BLaER1 treated with 17β-estradiol and CSF1 and Interleukin-3, amounts not matched to agents 10 nM and 100 nM (cell line): ENCODE results near the gene HDAC7.
"Not testable (repeated sequence)": the region's sequence is repeated elsewhere in the genome, so short reads cannot be mapped to it uniquely, and the experiment has no call there.

Experiments
- H3K27ac ChIP-seq, 11 experiments: shearing (Covaris generic); formaldehyde crosslinking; 2 replicates each; pipeline ENCODE4 v1.8.1; 2022
- H3K27me3 ChIP-seq, 11 experiments: shearing (Covaris generic); formaldehyde crosslinking; 2 replicates each; pipeline ENCODE4 v1.8.1; 2022
- H3K36me3 ChIP-seq, 11 experiments: shearing (Covaris generic); formaldehyde crosslinking; 2 replicates each; pipeline ENCODE4 v1.8.1; 2022
- H3K4me1 ChIP-seq, 10 experiments: shearing (Covaris generic); formaldehyde crosslinking; 2 replicates each; pipeline ENCODE4 v1.8.1; 2022
- H3K4me2 ChIP-seq, 11 experiments: shearing (Covaris generic); formaldehyde crosslinking; 2 replicates each; pipeline ENCODE4 v1.8.1; 2022
- H3K4me3 ChIP-seq, 10 experiments: shearing (Covaris generic); formaldehyde crosslinking; 2 replicates each; pipeline ENCODE4 v1.8.1; 2022
- H3K9ac ChIP-seq, 11 experiments: shearing (Covaris generic); formaldehyde crosslinking; 2 replicates each; pipeline ENCODE4 v1.8.1; 2022
- H3K9me3 ChIP-seq, 11 experiments: shearing (Covaris generic); formaldehyde crosslinking; replicated peaks in 1 of 11; 2 replicates each; pipeline ENCODE4 v1.8.1; 2022
- H4K20me1 ChIP-seq, 11 experiments: shearing (Covaris generic); formaldehyde crosslinking; 2 replicates each; pipeline ENCODE4 v1.8.1; 2022
- Cebpa-rat ChIP-seq, 11 experiments: shearing (Covaris generic); IDR thresholded peaks; 2 replicates each; pipeline ENCODE4 v1.8.1; 2022

Gene HDAC7

DNA sequence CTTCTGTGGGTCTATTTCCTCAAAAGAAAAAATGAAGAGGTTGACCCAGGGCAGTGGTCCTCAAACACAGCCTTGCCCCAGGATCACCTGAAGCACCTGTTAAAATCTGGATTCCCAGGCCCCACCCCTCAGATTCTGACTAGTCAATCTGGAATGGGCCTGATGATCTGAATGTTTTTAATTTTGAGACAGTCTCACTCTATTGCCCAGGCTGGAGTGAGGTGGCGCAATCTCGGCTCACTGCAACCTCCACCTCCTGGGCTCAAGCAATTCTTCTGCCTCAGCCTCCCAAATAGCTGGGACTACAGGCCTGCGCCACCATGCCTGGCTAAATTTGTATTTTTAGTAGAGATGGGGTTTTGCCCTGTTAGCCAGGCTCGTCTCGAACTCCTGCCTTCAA, 4.3 kb downstream of the HDAC7 start:
- TF ChIP-seq Cebpa-rat (IDR thresholded peaks at IDR 0.05): peak in 4 of 11 experiments; percentile 25 to 75 (median 62); a peak in 6 of 22 replicates
- H3K27me3 ChIP-seq, H3K9me3 ChIP-seq: not testable (repeated sequence)
- Histone ChIP-seq H3K4me1 (peaks cover 77 to 86% (median 80%) of the 10 kb centered on the region in 10 experiments), H3K4me3 (peak overlapping the region in 5 of 10 experiments; percentile 19 to 92 (median 85); a peak in 6 of 20 replicates), H3K36me3 (peaks cover 0 to 44% (median 15%) of the 10 kb centered on the region in 11 experiments; a peak in 11 of 22 replicates), H3K4me2 (peak overlapping the region; percentile 90 to 100 (median 99)), H4K20me1 (peaks cover 0 to 81% (median 56%) of the 10 kb centered on the region in 11 experiments; a peak in 16 of 22 replicates), H3K9ac (peak overlapping the region in 9 of 11 experiments; percentile 7 to 98 (median 96); a peak in 7 of 22 replicates), H3K27ac (peak overlapping the region in 10 of 11 experiments; percentile 84 to 98 (median 96); a peak in 19 of 22 replicates)

GRCh38 chr12:47814539-47815170, 5.0 kb downstream of the HDAC7 start:
- peaks cover 0 to 44% (median 15%) of the 10 kb centered on the region in 11 experiments; a peak in 11 of 22 replicates for H3K36me3 ChIP-seq
- H3K4me1 ChIP-seq: peaks cover 85 to 91% (median 87%) of the 10 kb centered on the region in 10 experiments
- peak overlapping the region; percentile 75 to 91 (median 80); a peak in 21 of 22 replicates for H3K9ac ChIP-seq
- peaks cover 0 to 89% (median 64%) of the 10 kb centered on the region in 11 experiments; a peak in 16 of 22 replicates for H4K20me1 ChIP-seq
- no peaks in the 10 kb centered on the region for H3K27me3 ChIP-seq
- TF ChIP-seq Cebpa-rat (IDR thresholded peaks at IDR 0.05): no peak
- peak overlapping the region; percentile 45 to 92 (median 58); a peak in 16 of 20 replicates for H3K4me3 ChIP-seq
- peak overlapping the region; percentile 90 to 100 (median 99) for H3K4me2 ChIP-seq
- H3K27ac ChIP-seq: peak overlapping the region; percentile 84 to 98 (median 96)
- no peaks in the 10 kb centered on the region for H3K9me3 ChIP-seq

- no peak for TF ChIP-seq Cebpa-rat (IDR thresholded peaks at IDR 0.05)
- H4K20me1 ChIP-seq: peaks cover 0 to 90% (median 68%) of the 10 kb centered on the region in 11 experiments; a peak in 16 of 22 replicates
- H3K4me3 ChIP-seq: peak overlapping the region; percentile 45 to 92 (median 58)
- H3K4me1 ChIP-seq: peaks cover 95 to 98% (median 97%) of the 10 kb centered on the region in 10 experiments
- peak overlapping the region; percentile 75 to 91 (median 80) for H3K9ac ChIP-seq
- peak overlapping the region; percentile 90 to 100 (median 99) for H3K4me2 ChIP-seq
- peaks cover 0 to 44% (median 15%) of the 10 kb centered on the region in 11 experiments; a peak in 11 of 22 replicates for H3K36me3 ChIP-seq
- peak overlapping the region; percentile 84 to 98 (median 96) for H3K27ac ChIP-seq
- H3K27me3 ChIP-seq: no peaks in the 10 kb centered on the region
- H3K9me3 ChIP-seq: no peaks in the 10 kb centered on the region
These were observed 6.0 kb downstream of the HDAC7 start for GRCh38 chr12:47813511-47814196.

- no peaks in the 10 kb centered on the region for H3K9me3 ChIP-seq
- H3K9ac ChIP-seq: peak overlapping the region; percentile 75 to 91 (median 80)
- peak overlapping the region; percentile 45 to 92 (median 58) for H3K4me3 ChIP-seq
- peaks cover 0 to 38% (median 15%) of the 10 kb centered on the region in 11 experiments; a peak in 11 of 22 replicates for H3K36me3 ChIP-seq
- peak overlapping the region; percentile 84 to 98 (median 96) for H3K27ac ChIP-seq
- peak overlapping the region; percentile 90 to 100 (median 99) for H3K4me2 ChIP-seq
- peaks cover 97 to 98% (median 98%) of the 10 kb centered on the region in 10 experiments for H3K4me1 ChIP-seq
- H3K27me3 ChIP-seq: no peaks in the 10 kb centered on the region
- H4K20me1 ChIP-seq: peaks cover 0 to 90% (median 68%) of the 10 kb centered on the region in 11 experiments; a peak in 18 of 22 replicates
- TF ChIP-seq Cebpa-rat (IDR thresholded peaks at IDR 0.05): no peak
These were observed 6.7 kb downstream of the HDAC7 start for GRCh38 chr12:47812797-47813510.

DNA sequence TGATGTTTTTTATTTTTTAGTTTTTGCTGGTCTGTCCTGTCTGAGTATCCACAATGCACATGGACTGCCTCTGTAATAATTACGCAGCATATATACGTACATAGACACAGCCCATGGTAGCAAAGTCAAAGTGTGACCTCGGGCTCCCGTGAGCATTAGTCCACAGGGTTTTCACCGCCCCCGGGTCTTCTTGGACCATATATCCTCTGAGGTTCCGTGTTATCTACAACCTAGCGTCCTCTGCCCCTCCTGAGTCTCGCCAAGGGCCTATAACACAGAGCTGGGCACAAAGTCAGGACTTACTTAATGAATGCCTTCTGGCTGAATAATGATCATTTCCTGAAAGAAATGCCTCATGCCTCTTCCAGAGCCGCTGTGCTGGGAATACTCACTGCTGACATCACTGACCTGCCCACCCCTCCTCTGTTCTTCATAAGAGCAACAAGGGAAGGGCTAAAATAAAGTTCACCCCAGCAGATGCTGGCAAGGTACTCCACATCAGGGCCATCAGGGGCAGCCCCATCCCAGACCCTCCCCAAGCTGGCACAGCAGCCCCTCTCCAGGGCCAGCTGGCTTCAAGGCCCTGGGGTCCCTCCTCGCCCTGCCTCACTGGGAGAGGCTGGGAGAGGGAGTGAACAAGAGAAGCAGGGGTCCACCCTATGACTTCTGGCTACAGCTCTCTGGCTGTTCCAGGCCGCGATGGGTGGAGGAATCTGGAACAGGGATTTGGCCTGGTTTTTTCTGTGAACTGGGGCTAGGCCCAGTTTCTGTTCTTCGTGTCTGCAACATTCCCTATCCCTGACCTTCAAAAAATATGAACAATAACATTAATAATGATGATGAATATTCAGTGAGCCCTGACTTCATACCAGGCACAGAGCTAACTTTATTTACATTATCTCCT, 7.9 kb downstream of the HDAC7 start:
- Histone ChIP-seq H3K9me3 (no peaks in the 10 kb centered on the region), H3K36me3 (peaks cover 0 to 32% (median 10%) of the 10 kb centered on the region in 11 experiments; a peak in 11 of 22 replicates), H3K9ac (peak overlapping the region; percentile 75 to 91 (median 80)), H3K4me2 (peak overlapping the region; percentile 90 to 100 (median 99)), H3K4me3 (peak overlapping the region; percentile 45 to 92 (median 58); a peak in 19 of 20 replicates), H3K27me3 (no peaks in the 10 kb centered on the region), H3K27ac (peak overlapping the region; percentile 84 to 98 (median 96)), H4K20me1 (peaks cover 0 to 90% (median 68%) of the 10 kb centered on the region in 11 experiments; a peak in 19 of 22 replicates), H3K4me1 (peaks cover 97 to 98% (median 98%) of the 10 kb centered on the region in 10 experiments)
- TF ChIP-seq Cebpa-rat (IDR thresholded peaks at IDR 0.05): 0 out of 22 replicates have a peak, but pooled peaks of 1 of the 11 experiments have one; percentile 13

GRCh38 chr12:47811072-47811396, 8.7 kb downstream of the HDAC7 start:
- TF ChIP-seq Cebpa-rat (IDR thresholded peaks at IDR 0.05): no peak
- Histone ChIP-seq H3K4me3 (peak overlapping the region in 9 of 10 experiments; percentile 49 to 92 (median 59); a peak in 18 of 20 replicates), H3K4me1 (peaks cover 97 to 98% (median 98%) of the 10 kb centered on the region in 10 experiments)

DNA sequence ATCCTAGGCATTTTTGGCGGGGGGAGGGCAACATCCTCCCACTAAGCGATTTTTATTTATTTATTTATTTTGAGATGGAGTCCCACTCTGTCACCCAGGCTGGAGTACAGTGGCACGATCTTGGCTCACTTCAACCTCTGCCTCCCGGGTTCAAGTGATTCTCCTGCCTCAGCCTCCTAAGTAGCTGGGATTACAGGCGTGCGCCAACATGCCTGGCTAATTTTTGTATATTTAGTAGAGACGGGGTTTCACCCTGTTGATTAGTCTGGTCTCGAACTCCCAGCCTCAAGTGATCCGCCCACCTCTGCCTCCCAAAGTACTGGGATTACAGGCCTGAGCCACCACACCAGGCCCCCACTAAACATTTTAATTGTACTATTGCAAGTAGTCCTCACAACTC, 10.2 kb downstream of the HDAC7 start:
- Histone ChIP-seq H3K4me2 (peak overlapping the region; percentile 90 to 100 (median 99)), H3K36me3 (peaks cover 0 to 32% (median 22%) of the 10 kb centered on the region in 11 experiments; a peak in 14 of 22 replicates), H3K9ac (peak overlapping the region; percentile 75 to 91 (median 80); a peak in 19 of 22 replicates), H3K4me1 (peaks cover 97 to 98% (median 98%) of the 10 kb centered on the region in 10 experiments), H4K20me1 (peaks cover 0 to 92% (median 78%) of the 10 kb centered on the region in 11 experiments; a peak in 19 of 22 replicates), H3K27ac (peak overlapping the region; percentile 84 to 98 (median 96)), H3K4me3 (peak overlapping the region in 4 of 10 experiments; percentile 39 to 85 (median 49); a peak in 3 of 20 replicates)
- not testable (repeated sequence) for H3K9me3 ChIP-seq, H3K27me3 ChIP-seq

More at GRCh38 chr12:47811072-47811396, 8.7 kb downstream of the HDAC7 start:
- Histone ChIP-seq H3K27me3 (no peaks in the 10 kb centered on the region), H3K36me3 (peaks cover 0 to 33% (median 13%) of the 10 kb centered on the region in 11 experiments; a peak in 12 of 22 replicates), H3K9me3 (no peaks in the 10 kb centered on the region), H3K27ac (peak overlapping the region; percentile 84 to 98 (median 96)), H4K20me1 (peaks cover 0 to 92% (median 74%) of the 10 kb centered on the region in 11 experiments; a peak in 19 of 22 replicates), H3K9ac (peak overlapping the region; percentile 75 to 91 (median 80); a peak in 21 of 22 replicates), H3K4me2 (peak overlapping the region; percentile 90 to 100 (median 99))
